Left lung (tissue), 10 donors: ENCODE measurements around the gene AKTIP. TPM values are rescaled to one million over a fixed set of nuclear protein-coding genes. Genes with fewer than 3 reads are reported as not detected.
"Not testable (repeated sequence)": the region's sequence is repeated elsewhere in the genome, so short reads cannot be mapped to it uniquely, and the experiment has no call there.

Source experiments
- ATAC-seq: fragments of 200-7000 bp; cut with Tn5 transposase; one replicate; pipeline ENCODE4 v1.9.1; 2020; ENCODE audit warnings: moderate library complexity
- DNase-seq, 4 donors: peaks; one replicate each; pipeline ENCODE4 v3.0.0-alpha.2; 2013 to 2020
- H3K27ac ChIP-seq, 2 donors: fragments of 200-600 bp; sonication (generic) in 1 of 2; one replicate each; pipeline versions ENCODE4 v1.5.0 to v1.8.0; 2020 to 2021
- H3K27me3 ChIP-seq, 2 donors: fragments of 200-600 bp; sonication (generic) in 1 of 2; one replicate each; pipeline versions ENCODE4 v1.5.0 to v1.8.0; 2020 to 2021
- H3K36me3 ChIP-seq, 2 donors: fragments of 200-600 bp; sonication (generic) in 1 of 2; one replicate each; pipeline versions ENCODE4 v1.5.0 to v1.8.0; 2020 to 2021
- H3K4me1 ChIP-seq, 2 donors: fragments of 200-600 bp; one replicate each; pipeline ENCODE4 v1.8.0; 2021
- H3K4me3 ChIP-seq, 2 donors: fragments of 200-600 bp; sonication (generic) in 1 of 2; one replicate each; pipeline versions ENCODE4 v1.5.0 to v1.8.0; 2020 to 2021; ENCODE audit warnings: mild to moderate bottlenecking in 1 of 2
- H3K9me3 ChIP-seq, 2 donors: fragments of 200-600 bp; sonication (generic) in 1 of 2; one replicate each; pipeline versions ENCODE4 v1.5.0 to v1.8.0; 2020 to 2021
- intact Hi-C, 2 donors: fragments of 100-400 bp; cut with DNase I; formaldehyde crosslinking; loops; one replicate each; pipeline versions ENCODE4 v1.11.2 to v1.14.2; 2022
- polyA plus RNA-seq, 6 donors: library from polyadenylated mRNA; unstranded; fragments of 120-200 nt; gene quantifications; one replicate each; pipeline ENCODE4 v1.2.1, GENCODE V29; 2013; ENCODE audit not compliant: insufficient read length in 6 of 6
- total RNA-seq, 2 donors: library from RNA; stranded (reverse); fragmentation: NEBNext Ultra II Directional; extraction: Animal tissue kit (Norgen Biotek cat#: 25700); gene quantifications; one replicate each; pipeline ENCODE4 v1.2.1, GENCODE V29; 2021
- TF ChIP-seq, protein P1 (sequence below), 2 donors: fragments of 200-600 bp; sonication (generic) in 1 of 2; IDR thresholded peaks; one replicate each; pipeline versions ENCODE4 v1.5.0 to v1.8.0; 2021; ENCODE audit warnings: antibody characterized with exemption in 2 of 2
- donor health status: DM: no; HTN: yes; CAD: no.
- donor health status: DM: no; HTN: no; CAD: no.

The AKTIP gene
- total and polyA plus RNA-seq, 8 donors = 36.9 to 53.7 (median 48.7) TPM

DNA sequence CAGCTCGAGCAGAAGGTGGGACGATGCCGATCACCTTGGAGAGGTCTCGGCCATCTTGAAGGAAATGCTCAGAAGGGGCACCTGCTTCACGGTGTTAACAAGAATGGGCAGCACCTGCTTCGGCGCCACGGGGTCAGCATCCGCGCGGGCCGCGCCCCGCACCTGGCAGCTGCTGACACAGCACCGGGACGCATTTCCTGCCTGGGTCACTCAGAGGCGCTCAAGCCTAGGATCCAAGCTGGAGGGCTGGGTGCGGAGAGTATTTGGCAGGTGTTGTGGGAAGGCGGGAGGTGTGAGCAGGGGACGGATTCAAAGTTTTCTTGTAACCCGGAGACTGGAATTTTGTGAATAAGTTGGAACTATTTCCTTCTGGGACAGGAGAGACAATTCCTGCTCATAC is 39.3 kb upstream of the AKTIP start:
- Histone ChIP-seq H3K36me3 (no peaks in the 10 kb centered on the region), H3K27me3 (peaks cover 0 to 30% of the 10 kb centered on the region in 2 donors), H3K4me3 (no peak overlapping the region), H3K9me3 (no peaks in the 10 kb centered on the region), H3K4me1 (no peaks in the 10 kb centered on the region), H3K27ac (no peak overlapping the region)
- TF ChIP-seq, protein P1, sequence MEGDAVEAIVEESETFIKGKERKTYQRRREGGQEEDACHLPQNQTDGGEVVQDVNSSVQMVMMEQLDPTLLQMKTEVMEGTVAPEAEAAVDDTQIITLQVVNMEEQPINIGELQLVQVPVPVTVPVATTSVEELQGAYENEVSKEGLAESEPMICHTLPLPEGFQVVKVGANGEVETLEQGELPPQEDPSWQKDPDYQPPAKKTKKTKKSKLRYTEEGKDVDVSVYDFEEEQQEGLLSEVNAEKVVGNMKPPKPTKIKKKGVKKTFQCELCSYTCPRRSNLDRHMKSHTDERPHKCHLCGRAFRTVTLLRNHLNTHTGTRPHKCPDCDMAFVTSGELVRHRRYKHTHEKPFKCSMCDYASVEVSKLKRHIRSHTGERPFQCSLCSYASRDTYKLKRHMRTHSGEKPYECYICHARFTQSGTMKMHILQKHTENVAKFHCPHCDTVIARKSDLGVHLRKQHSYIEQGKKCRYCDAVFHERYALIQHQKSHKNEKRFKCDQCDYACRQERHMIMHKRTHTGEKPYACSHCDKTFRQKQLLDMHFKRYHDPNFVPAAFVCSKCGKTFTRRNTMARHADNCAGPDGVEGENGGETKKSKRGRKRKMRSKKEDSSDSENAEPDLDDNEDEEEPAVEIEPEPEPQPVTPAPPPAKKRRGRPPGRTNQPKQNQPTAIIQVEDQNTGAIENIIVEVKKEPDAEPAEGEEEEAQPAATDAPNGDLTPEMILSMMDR (IDR thresholded peaks at IDR 0.05) = no peak
- intact Hi-C loops = no loop called here
- ATAC-seq (no peak), DNase-seq (no peak)

DNA sequence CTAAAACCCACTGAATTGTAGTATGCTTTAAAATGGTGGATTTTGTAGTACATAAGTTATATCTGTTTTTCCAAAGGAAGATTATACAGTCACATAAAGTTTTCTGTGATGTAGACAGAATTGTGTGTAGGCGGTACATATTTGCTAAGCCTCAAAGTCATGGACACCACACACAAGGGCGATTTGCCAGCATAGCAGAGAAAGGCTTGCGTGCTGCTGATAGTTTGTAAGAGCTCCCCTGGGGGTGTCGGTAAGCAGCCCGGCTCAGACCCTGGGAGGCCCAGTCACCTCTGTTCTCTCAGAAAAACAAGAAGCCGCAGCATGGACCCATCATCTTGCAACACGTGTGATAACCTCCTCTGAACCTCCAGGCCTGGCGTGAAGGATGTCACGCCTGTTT is 38.3 kb upstream of the AKTIP start:
- Histone ChIP-seq H3K4me3 (no peak overlapping the region), H3K27me3 (peaks cover 0 to 29% of the 10 kb centered on the region in 2 donors), H3K4me1 (no peaks in the 10 kb centered on the region), H3K9me3 (no peaks in the 10 kb centered on the region), H3K27ac (no peak overlapping the region), H3K36me3 (no peaks in the 10 kb centered on the region)
- intact Hi-C loops = no loop called here
- DNase-seq = no peak
- TF ChIP-seq, protein P1 (IDR thresholded peaks at IDR 0.05) = no peak
- no peak for ATAC-seq

DNA sequence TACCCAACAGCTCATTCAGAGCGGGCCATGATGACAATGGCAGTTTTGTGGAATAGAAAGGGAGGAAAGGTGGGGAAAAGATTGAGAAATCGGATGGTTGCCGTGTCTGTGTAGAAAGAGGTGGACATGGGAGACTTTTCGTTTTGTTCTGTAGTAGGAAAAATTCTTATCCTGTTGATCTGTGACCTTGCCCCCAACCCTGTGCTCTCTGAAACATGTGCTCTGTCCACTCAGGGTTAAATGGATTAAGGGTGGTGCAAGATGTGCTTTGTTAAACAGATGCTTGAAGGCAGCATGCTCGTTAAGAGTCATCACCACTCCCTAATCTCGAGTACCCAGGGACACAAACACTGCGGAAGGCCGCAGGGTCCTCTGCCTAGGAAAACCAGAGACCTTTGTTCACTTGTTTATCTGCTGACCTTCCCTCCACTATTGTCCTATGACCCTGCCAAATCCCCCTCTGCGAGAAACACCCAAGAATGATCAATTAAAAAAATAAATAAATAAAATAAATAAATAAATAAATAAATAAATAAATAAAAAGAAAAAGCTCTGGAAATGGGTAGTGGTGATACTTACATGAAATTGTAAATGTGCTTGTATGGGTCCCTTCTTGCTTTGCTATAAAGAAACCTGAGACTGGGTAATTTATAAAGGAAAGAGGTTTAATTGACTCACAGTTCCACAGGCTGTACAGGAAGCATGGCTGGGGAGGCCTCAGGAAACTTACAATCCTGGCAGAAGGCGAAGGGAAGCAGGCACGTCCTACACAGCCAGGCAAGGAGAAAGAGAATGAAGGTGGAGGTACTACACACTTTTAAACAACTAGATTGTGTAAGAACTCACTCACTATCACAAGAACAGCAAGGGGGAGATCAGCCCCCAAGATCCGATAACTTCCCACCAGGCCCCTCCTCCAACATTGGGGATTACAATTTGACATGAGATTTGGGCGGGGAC is 37.0 kb upstream of the AKTIP start:
- intact Hi-C loops, H3K36me3 ChIP-seq, H3K9me3 ChIP-seq, DNase-seq, H3K4me1 ChIP-seq, H3K4me3 ChIP-seq, ATAC-seq, H3K27ac ChIP-seq: not testable (repeated sequence)
- peaks cover 0 to 17% of the 10 kb centered on the region in 2 donors for H3K27me3 ChIP-seq

DNA sequence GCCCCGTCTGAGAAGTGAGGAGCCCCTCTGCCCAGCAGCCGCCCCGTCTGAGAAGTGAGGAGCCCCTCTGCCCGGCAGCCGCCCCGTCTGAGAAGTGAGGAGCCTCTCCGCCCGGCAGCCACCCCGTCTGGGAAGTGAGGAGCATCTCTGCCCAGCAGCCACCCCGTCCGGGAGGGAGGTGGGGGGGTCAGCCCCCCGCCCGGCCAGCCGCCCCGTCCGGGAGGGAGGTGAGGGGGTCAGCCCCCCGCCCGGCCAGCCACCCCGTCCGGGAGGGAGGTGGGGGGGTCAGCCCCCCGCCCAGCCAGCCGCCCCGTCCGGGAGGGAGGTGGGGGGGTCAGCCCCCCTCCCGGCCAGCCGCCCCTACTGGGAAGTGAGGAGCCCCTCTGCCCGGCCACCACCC is 36.3 kb upstream of the AKTIP start:
- H3K4me1 ChIP-seq, H3K36me3 ChIP-seq, ATAC-seq, H3K27ac ChIP-seq, intact Hi-C loops, DNase-seq, H3K4me3 ChIP-seq, H3K9me3 ChIP-seq: not testable (repeated sequence)
- H3K27me3 ChIP-seq = peaks cover 0 to 10% of the 10 kb centered on the region in 2 donors

DNA sequence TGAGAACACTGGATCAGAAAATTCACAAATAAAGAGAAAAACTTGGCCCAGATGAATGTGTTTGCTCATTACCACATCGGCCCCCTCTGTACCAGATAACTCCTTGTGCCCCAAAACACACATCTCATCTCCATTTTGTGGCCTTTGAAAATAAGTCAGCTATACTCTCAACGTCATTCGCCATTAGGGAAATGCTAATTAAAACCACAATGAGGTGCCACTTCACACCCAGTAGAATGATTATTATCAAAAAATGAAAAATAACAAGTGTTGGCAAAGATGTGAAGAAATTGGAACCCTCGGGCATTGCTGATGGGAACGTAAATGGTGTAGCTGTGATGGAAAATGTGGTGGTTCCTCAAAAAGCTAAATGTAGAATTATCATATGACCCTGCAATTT is 34.6 kb upstream of the AKTIP start:
- intact Hi-C loops = no loop called here
- H3K27ac ChIP-seq = no peak overlapping the region
- no peaks in the 10 kb centered on the region for H3K9me3 ChIP-seq
- TF ChIP-seq, protein P1 (IDR thresholded peaks at IDR 0.05) = no peak
- no peaks in the 10 kb centered on the region for H3K36me3 ChIP-seq
- no peaks in the 10 kb centered on the region for H3K4me1 ChIP-seq
- peaks cover 0 to 10% of the 10 kb centered on the region in 2 donors for H3K27me3 ChIP-seq
- DNase-seq (no peak), ATAC-seq (no peak)
- no peak overlapping the region for H3K4me3 ChIP-seq

DNA sequence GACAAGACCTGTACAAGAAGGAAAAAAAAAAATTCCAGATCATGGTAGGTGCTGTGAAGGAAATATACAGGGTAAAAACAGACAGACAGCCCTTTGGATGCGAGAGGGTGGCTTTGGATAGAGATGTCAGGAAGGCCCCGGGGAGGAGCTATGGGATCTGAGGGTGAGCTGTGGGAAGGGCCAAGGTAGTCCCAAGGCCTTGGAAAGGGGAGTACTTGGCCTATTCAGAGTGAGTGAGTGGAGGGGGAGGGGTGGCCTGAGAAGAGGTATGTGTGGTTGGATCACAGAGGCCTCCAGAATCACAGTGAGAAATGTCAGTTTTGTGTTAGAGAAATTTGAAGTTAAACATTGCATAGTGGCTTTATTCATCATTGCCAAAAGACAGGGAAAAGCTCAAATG is 31.2 kb upstream of the AKTIP start:
- Histone ChIP-seq H3K36me3 (no peaks in the 10 kb centered on the region), H3K4me1 (no peaks in the 10 kb centered on the region), H3K27me3 (no peaks in the 10 kb centered on the region), H3K9me3 (no peaks in the 10 kb centered on the region), H3K27ac (no peak overlapping the region), H3K4me3 (no peak overlapping the region)
- TF ChIP-seq, protein P1 (IDR thresholded peaks at IDR 0.05) = no peak
- intact Hi-C loops = no loop called here
- ATAC-seq (no peak), DNase-seq (no peak)
